DND-41 (cell line): ENCODE measurements around the gene PPP6C.

ENCODE experiments used
- CTCF ChIP-seq: IDR thresholded peaks from 2 replicates; pipeline ENCODE4 v1.5.1; 2012; ENCODE audit warnings: borderline replicate concordance, low read length, moderate library complexity, mild to moderate bottlenecking; ENCODE audit not compliant: poor library complexity, severe bottlenecking; ENCODE audit errors: extremely low read depth
- EZH2 ChIP-seq: IDR thresholded peaks from 3 replicates; pipeline ENCODE4 v1.6.1; 2012; ENCODE audit warnings: borderline replicate concordance, low read depth, mild to moderate bottlenecking, moderate library complexity, low read length, inconsistent platforms; ENCODE audit not compliant: severe bottlenecking

GRCh38 chr9:125172031-125172755, 17.4 kb downstream of the PPP6C start:
- TF ChIP-seq CTCF (no peak), EZH2 (no peak)
